Activated CD4-positive, alpha-beta T cell treated with anti-CD3 and anti-CD28 coated beads, Interleukin-2, Interleukin-4, amounts not matched to agents 100 ng/mL and 50 ng/mL, durations not matched to agents 16 hours and 8 hours (primary cell): ENCODE data around the gene CHRM2.

ENCODE experiments used
- DNase-seq: peaks from one replicate; pipeline ENCODE4 v3.0.0-alpha.2; 2020; ENCODE audit warnings: low spot score

The CHRM2 gene

DNA sequence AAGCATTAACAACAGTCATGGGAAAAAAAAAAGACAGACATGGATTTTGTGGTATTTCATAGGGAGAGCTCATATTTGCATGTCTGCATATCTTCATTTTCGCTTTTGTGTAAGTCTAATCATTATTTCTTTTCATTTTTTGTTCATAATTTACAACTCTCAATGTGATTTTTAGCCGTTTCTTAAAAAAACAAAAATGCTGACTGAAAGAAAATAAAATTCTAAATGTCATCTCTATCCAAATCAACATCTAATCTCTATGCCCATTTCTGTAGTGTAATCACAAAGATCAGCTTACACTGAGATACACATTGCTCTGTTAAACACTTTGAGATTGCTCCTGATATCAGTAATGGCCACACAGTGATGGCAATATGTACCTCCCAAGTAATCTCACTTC, 29.2 kb downstream of the CHRM2 start:
- DNase-seq: no peak

DNA sequence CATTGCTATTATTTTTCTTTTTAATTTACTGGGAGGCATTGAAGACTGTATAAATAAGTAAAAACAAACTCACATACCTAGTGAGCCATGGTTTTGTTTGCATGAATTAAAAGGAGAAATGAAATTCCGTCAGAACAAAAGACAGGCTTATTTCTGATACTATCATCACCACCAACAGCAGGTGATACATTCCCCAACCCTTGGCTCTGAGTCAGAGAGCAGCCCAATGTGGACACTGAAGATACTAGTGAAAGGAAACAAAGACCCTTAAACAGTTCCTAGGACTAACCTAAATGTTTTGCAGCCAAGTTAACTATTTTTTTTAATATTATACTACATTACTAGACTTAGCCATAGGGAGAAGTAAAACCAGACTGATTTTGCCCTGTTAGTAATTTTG, 31.6 kb downstream of the CHRM2 start:
- no peak for DNase-seq

DNA sequence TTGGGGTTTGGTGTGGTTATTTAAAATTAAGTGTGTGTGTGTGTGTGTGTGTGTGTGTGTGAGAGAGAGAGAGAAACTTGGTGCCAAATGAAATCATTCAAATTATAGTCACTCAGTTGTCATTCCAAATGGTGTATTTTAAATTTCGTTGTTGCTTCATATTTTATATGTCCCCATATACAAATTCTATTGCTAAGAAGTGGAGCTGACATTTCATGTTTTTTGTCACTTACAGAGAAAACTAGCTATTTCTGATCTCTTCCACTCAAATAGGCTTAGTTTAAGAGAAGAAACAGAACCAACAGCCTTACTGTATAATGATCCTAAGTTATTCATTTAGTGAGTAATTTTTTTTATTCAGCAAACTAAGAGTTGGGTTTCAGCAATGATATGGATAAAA, 42.3 kb downstream of the CHRM2 start:
- DNase-seq: no peak

DNA sequence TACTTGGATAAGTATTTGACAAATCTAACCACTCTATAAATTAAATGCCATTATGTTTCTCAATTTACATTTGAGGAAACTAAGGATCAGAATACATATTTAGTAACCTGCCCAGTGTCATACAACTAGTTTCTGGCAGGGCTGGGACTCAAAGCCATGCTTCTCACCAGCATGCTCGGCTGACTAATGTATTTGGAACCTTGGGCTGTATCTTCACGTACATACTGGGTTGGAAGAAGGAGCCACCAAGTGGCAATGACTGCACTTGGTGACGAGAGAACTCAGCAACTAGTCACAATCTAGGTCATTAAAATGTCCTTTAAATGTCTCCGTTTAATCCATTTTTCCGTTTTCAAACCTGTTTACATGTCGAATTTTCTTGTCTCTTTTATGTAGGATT, 42.9 kb downstream of the CHRM2 start:
- no peak for DNase-seq

DNA sequence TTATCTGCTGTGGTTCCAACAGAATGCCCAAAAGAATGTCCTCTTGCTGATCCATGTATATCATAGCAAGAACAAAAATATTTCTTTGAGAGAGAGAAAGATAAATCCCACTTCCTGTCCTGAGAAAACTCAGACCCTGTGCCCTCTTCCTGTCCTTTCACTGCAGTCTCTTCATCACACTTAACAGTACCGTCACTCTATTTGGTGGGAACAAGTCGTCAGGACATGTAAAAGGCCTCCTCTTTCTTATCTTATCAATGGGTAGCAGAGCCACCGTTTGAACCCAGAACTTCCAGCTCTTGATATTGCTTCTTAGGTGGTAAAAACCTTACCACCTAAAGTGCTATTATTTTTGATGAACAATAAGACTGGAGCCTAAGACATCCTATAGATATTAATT, 43.9 kb downstream of the CHRM2 start:
- DNase-seq: no peak

DNA sequence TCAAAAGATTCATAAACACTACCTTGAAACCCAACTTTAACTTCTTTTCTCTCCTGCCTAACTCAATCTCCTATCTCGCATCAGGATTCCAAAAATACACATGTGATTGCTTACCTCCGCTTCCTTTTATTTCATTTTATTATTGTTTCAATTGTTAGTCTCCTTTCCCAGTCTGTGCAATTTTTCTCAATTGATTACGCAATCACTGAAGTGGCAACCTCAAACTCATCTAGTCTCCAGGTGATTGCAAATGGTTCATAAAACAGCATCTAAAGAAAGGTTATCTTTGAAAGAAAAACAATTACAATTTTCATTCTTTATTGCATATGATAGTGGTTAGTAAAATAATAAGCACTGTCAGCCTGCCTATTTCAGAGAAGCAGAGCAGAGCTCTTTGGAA, 45.6 kb downstream of the CHRM2 start:
- no peak for DNase-seq

DNA sequence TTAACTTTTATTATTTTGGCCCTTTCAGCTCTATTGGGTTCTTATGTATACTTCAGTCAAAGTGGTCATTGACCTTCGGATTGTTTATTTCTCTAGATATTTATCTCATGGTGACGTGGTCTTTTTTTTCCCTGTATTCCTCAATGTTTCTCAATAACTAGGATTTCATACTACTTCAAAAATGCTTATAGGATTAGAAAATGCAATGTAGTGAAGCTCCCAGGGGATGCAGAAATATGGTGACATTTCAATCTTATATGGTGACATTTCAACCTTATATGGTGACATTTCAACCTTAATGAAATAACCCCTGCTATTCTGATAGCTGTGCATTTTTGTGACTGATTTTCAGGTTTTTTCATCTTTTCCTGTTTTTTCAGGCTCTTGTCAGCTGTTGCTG, 51.4 kb downstream of the CHRM2 start:
- DNase-seq: no peak

DNA sequence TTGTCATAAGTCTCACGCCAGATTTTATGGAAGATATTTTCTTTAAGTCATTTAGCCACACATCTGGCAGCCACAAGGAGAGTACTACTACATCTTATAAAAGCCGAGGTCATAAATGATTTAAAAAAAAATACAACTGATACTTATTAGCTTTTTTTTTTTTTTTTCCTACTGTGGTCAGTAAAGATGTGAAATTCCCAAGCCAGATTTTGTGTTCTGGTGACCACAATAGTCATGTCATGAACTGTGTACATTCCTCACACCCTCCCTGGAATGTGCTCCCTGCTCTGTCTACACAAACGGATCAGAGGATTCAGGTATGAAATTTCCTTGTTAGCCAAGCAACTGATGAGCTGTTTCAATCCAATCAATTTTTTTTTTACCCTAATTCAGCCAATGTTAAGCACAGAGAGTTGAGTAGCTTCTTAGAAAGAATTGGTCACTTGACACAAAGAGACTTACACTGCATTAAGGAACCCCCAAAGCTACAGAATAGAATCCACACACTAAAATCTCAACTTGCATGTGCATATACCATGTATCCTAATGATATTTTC, 54.7 kb downstream of the CHRM2 start:
- no peak for DNase-seq

DNA sequence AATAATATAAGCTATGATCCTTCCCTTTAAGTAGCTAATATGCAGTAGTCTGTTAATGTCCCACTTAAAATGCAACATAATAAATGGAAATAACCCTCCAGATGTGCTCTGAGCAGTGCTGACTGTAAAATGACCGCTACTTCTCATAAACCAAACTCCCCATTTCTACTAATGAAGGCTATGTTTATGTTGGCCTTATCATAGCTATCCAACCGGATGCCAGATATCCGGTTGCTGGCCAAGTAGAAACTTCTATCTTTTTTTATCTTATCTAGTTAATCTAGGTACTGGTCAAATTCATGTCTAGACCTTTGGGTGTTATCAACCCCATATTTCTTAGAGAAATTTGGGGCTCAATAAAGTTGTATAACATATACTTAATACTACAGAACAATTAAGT, 56.6 kb downstream of the CHRM2 start:
- DNase-seq: no peak

DNA sequence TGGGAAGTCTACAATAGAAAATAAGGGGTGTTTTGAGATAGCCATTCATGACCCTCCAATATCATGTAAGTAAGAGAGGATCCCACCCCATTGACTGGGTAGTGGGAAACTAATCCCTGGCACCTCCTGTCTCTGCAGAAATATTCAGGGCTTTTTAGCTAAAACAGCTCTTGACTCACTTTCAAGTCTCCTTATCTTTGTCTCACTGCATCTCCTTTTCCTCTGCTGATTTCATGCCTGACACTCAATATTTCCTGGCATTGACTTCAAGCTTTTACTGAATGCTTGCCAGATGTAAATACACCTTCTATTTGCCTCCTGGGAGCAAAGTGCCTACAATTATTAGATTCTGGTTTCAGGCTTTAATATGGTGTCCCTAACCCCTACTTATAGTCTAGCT, 57.1 kb downstream of the CHRM2 start:
- DNase-seq: no peak

DNA sequence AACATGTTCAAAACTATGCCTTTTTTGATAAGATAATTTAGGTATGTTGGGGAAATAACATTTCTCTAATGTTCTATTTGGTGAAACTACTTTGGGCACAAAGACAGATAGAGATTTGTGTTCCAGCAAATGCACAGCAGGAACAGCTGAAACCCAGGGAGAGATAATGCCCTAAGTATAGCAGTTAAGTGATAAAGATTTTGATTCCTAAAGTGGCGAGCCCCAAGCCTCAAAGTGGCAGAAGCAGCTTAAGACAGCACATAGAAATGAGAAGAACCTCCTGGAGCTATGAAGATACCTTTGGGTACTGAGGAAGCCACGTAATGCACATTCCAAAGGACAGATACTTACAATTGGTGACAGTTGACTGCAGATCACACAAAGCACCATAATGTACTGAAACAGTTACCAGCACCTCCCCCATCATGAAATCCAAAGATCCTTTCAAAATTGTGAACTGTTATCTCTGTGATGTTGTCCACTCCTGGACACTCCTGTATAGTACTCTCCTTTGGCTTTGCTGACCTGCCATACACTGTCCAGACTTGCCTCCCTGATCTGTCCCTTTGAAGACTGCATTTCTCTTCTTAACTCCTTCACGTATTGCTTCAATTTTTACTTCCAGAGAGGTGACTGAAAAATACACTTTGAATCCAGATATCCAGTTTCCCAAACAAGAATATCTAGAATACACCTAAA, 62.9 kb downstream of the CHRM2 start:
- DNase-seq: no peak

DNA sequence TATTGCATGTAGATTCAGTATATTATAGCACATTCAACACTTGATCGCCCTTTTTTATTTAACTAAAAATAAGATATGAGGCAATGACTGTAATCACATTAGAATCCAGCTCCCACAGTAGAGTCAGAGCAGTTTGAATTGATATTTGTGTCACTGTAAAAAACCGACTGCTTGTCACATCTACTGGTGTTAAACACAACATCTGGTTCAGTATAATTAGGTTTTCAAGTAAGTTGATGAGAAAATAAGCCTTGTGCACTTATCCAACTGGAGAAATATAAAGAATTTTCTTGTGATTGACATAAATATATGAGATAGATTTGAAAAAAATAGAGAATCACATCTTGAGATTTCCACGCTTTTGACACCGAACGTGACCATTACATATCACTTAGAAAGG, 69.0 kb downstream of the CHRM2 start:
- no peak for DNase-seq

DNA sequence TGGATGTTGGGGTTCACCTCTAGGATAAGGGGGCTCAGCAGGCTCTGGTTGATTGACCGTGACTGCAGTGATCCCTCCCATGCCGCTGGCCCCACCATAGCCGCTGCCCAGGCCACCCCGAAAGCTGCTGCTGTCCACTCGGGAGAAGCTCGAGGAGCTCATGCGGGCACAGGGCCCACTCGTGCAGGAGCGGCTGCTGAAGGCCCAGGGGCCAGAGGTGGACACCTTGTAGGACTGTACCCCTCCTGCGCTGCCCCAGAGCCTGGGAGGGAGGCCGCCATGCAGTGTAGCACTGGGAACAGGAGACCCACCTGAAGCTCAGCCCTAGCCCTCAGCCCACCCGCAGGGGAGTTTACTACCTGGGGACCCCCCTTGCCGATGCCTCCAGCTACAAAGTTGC, 70.0 kb downstream of the CHRM2 start:
- no peak for DNase-seq

DNA sequence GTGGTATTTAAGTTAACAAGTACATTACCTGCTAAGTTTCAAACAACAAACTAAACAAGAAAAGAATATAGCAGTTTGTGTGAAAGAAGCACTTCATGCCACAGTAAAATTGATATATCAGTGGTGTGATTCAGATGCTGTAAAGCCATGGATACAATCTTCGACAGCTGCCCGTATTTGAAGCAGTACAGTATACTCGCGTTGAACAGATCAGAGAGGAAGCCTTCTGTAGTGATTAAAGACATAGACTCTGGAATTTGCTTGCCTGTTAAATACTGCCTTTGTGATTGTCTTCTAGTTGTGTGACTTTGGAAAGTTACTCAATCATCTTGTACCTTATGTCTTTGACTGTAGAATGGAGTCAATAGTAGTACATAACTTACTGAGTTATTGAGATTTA, 71.7 kb downstream of the CHRM2 start:
- no peak for DNase-seq

DNA sequence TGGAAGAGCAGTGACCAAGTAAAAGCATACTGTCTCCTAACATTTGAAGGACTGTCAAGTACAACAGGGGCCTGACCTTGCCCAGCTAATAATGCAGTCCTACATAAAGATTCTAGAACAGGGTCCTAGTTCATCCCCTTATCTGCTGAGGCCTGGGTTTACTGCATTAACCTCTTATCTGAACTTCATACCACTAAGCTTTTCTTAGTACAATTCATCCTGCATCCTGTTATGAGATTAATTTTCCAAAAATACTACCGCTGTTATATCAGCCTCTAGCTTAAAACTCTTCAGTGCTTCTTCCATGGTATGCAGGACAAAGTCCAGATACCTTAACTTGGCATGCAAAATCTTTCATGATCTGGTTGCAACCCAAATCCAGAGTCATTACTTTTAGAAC, 72.5 kb downstream of the CHRM2 start:
- no peak for DNase-seq

DNA sequence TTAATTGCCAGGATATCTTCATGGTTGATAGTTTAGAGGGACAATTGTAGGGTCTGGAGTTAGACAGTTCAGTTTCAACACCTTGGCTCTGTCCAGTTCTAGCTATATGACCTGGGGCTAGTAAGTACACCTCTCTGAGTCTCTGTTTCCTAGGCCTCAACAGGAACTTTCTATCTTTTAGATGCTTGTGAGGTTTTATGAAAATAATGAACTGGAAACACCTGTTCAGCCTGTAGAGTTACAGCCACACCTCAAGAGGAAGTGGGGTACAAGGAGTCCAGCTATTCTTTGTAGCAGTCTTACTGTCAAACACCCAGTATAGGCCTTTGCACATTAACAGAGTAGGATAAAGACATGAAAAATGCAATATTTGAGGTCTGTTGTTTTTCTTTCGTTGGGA, 73.4 kb downstream of the CHRM2 start:
- DNase-seq: no peak

DNA sequence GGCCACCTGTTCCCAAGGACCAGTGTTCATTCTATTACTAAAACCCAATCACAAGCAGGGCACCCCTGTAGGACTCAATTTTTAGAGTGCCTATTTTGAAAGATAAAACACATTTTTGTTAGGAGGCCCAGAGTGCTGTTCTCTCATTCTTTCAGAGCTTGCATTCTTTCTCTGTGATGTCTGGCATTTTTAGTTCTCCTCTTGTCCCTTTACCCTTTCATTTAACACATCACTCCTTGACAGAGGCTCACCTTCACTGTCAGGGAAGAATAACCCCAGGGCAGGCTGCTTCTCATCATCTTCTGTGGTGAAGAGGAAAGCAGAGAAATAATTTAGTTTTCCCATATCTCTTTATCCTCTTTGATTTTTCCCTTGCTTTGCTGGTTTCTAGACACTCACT, 73.9 kb downstream of the CHRM2 start:
- no peak for DNase-seq

DNA sequence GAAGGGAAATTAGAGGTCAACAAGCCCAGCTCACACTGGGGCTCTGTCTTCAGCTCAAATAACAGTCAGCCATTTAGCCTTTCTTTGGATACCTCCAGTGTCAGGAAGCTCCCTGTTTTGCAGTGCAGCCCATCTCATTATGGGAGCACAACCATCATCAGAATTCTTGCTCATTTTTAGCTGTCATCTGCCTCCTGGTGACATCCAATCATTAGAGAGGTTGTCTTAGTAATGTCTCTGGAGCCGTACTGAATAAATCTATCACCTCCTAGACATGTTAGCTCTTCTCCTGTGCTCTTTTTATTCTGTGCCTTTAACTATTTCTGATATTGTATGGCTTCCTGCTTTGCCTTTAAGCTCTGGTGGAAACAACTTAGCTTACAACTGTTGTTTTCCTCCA, 74.5 kb downstream of the CHRM2 start:
- no peak for DNase-seq

DNA sequence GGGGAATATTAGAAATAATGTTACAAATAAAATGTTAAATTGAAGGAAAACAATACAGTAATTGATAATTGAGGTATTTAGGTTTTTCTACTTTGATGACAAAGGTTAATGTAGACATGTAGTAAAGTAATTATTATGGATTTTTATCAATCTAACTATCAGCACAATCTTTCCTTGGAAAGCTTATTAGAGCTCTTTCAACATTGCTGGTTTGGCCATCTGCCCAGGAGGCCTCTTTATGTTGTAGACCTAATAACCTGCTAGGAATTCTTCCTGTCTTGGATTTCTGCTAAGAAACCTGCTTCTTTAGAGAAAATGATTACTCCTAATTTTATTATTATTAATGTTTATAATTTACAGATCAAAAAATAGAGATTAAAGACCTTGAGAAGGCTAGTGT, 78.9 kb downstream of the CHRM2 start:
- DNase-seq: no peak

DNA sequence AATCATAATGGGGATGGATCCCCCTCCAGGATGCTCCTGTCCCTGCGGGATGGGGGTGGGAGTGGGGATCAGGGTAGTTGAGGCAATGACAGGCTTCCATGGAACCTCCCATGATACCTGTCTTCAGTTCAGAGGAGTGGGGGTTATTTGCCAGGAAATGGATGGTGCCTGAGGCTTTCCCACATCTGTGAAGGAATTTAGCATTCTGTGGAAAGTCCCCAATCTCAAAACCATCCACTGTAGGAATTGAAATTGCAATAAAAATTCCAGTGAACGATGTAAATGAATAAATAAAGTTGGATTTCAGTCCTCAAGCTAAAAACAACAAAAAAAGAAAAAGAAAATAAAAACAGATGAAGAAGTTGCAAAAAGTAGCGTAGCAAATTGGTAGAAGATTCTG, 81.9 kb downstream of the CHRM2 start:
- DNase-seq: no peak

DNA sequence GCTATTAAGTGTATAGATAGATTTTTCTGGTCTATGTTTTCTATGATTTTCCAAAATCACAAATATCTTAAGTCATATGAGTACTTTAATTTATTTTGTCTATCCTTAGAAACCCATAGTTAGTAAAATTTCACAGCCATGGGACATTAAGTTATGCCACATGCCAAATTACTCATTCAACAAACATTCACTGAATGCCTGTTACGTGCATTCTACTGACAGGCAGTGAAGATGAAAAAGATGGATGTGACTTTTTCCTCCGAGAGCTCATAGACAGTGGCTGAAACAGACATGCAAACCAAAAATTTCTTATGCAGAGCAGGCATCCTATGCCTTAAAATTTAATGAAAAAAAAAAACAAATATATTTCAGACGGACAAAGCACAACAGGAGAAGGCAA, 84.9 kb downstream of the CHRM2 start:
- DNase-seq: no peak

DNA sequence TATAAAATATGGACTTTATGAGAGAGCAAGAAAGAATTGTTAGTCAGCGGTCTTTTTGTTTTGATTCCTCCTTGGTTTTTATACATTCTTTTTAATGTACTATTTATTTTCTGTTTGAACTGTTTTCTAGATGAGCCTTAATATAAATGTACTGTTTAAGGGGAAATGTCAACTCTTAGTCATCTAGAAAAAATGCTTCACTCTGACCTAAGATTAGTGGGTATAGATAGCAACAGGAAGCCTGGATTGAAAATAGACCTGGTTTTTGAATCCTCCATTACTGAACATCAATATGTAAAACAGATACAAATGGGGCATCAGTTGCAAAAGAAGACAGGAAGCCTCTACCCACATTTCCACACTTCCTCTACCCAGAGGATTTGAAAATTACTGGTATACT, 87.8 kb downstream of the CHRM2 start:
- no peak for DNase-seq

DNA sequence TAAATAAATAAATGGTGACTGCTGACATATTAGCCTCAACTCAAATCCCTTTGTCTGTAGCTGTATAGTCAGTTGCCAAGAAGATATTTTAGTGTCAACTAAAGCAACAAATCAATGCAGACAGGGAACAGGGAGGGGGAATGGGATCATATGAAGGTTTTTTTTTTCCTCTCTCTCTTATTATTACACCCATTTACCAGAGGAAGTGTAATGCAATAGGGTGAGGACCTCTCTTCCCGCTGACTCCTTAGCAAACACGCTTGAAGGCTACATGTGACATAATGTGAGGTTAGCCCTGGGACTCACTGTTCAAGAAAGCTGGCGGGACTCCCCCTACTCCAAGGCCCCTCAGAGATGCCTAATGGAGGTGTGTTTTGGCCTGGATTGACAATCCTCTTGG, 88.2 kb downstream of the CHRM2 start:
- DNase-seq: no peak

DNA sequence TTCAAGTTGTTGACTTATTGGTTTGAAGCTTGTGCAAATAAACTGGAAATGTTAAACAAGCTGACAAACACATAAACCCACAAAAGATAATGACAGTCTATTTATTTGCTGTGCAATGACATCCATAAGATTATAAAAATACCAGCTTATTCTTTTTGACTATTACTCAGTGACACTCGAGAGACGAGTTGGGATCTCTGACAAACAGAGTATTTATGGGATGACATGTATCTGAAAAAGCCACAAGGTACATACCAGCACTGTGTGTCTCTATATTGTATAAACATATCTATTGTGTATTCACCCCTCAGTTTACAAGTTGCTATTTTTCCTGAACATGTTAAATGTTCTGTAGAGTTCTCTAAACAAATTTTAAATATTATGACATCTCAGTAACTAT, 88.9 kb downstream of the CHRM2 start:
- no peak for DNase-seq

DNA sequence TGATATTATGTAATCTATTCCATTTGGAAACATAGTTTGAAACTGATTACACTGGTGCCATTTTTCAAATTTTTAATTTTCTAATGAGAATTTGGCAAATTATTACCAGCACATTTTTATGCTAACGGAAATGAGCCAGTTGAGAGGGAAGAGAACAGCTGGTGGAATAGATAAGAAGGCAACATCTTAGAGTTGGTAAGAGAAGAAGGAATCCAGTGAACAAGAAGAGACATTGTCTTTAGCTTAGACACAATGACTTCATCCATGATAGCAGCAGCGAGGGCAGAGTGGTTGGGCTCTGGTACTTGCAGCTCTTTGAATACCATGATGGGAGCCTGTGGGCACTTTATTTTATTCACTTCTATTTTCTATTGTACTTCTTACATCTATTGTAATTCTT, 89.6 kb downstream of the CHRM2 start:
- DNase-seq: no peak
